Activated CD4-positive, CD25-positive, alpha-beta regulatory T cell treated with anti-CD3 and anti-CD28 coated beads, Interleukin-2, amount 50 U/mL, for 16 hours (primary cell): Measurements from ENCODE around the gene ERBB4.

Experiments used
- DNase-seq: peaks from one replicate; pipeline ENCODE4 v3.0.0-alpha.2; 2020; ENCODE audit warnings: low read depth, low spot score

The ERBB4 gene

GRCh38 chr2:211361383-211361782 is 1177.2 kb downstream of the ERBB4 start:
- DNase-seq = no peak

GRCh38 chr2:211359347-211359746 is 1179.3 kb downstream of the ERBB4 start:
- DNase-seq = no peak

- no peak for DNase-seq
These were observed 1180.1 kb downstream of the ERBB4 start for GRCh38 chr2:211358504-211358903.

- no peak for DNase-seq
These were observed 1184.1 kb downstream of the ERBB4 start for GRCh38 chr2:211354481-211354880.

GRCh38 chr2:211351987-211352386 is 1186.6 kb downstream of the ERBB4 start:
- DNase-seq = no peak

- DNase-seq = no peak
These were observed 1189.6 kb downstream of the ERBB4 start for GRCh38 chr2:211349031-211349430.

GRCh38 chr2:211347328-211347727 is 1191.3 kb downstream of the ERBB4 start:
- DNase-seq = no peak

GRCh38 chr2:211344289-211344688 is 1194.3 kb downstream of the ERBB4 start:
- no peak for DNase-seq

- DNase-seq = no peak
These were observed 1205.2 kb downstream of the ERBB4 start for GRCh38 chr2:211333377-211333776.

- no peak for DNase-seq
These were observed 1206.9 kb downstream of the ERBB4 start for GRCh38 chr2:211331736-211332135.

GRCh38 chr2:211329882-211330281 is 1208.7 kb downstream of the ERBB4 start:
- no peak for DNase-seq

- no peak for DNase-seq
These were observed 1209.2 kb downstream of the ERBB4 start for GRCh38 chr2:211329421-211329820.

- DNase-seq = no peak
These were observed 1210.5 kb downstream of the ERBB4 start for GRCh38 chr2:211328126-211328525.
